CD4-positive, alpha-beta T cell treated with Interleukin-17A for 1 hour (primary cell): ENCODE results near the gene OR2W3.

Source experiments
- DNase-seq: peaks from one replicate; pipeline ENCODE4 v3.0.0-alpha.2; 2020

OR2W3 gene

GRCh38 chr1:247923941-247924340 is 28.6 kb downstream of the OR2W3 start:
- no peak for DNase-seq

- no peak for DNase-seq
Observed at GRCh38 chr1:247924868-247925267, 29.5 kb downstream of the OR2W3 start, which contains the start of gene OR2AJ1. TSS of gene OR2AJ1 (plus strand) at chr1:247924889. CDS start at chr1:247933769, 8,880 bp downstream.

- no peak for DNase-seq
Observed at GRCh38 chr1:247933989-247934388, 38.6 kb downstream of the OR2W3 start.

GRCh38 chr1:247935781-247936180 is 40.4 kb downstream of the OR2W3 start:
- no peak for DNase-seq

- DNase-seq = no peak
Observed at GRCh38 chr1:247936415-247936814, 41.0 kb downstream of the OR2W3 start.

- peak; percentile 87 for DNase-seq
Observed at GRCh38 chr1:247936965-247937734, 41.8 kb downstream of the OR2W3 start.

GRCh38 chr1:247942624-247943023 is 47.2 kb downstream of the OR2W3 start:
- no peak for DNase-seq
